CD14-positive monocyte (primary cell): ENCODE data around the gene KCTD7. TPM values are rescaled to one million over a fixed set of nuclear protein-coding genes. Genes with fewer than 3 reads are reported as not detected.
"Not testable (repeated sequence)": the region's sequence is repeated elsewhere in the genome, so short reads cannot be mapped to it uniquely, and the experiment has no call there.

Experiments
- DNase-seq, 3 donors: peaks; one replicate each; pipeline ENCODE4 v3.0.0-alpha.2; 2011 to 2022
- H2AFZ ChIP-seq: 2 replicates; pipeline ENCODE4 v1.6.0; 2012; ENCODE audit warnings: mild to moderate bottlenecking, low read depth, low read length, inconsistent platforms; ENCODE audit not compliant: insufficient read depth, poor library complexity, severe bottlenecking
- H3K27ac ChIP-seq, 2 donors: 1 replicate in 1 of 2; 2 replicates in 1 of 2; pipeline ENCODE4 v1.5.1; 2012 to 2013; ENCODE audit warnings: low read length in 2 of 2, control low read depth in 1 of 2, inconsistent platforms in 1 of 2, low read depth in 1 of 2, mild to moderate bottlenecking in 1 of 2
- H3K27me3 ChIP-seq, 2 donors: one replicate each; pipeline versions ENCODE4 v1.6.0 to v1.6.1; 2011 to 2013; ENCODE audit warnings: low read length in 2 of 2; ENCODE audit not compliant: control insufficient read depth in 2 of 2, insufficient read depth in 2 of 2
- H3K36me3 ChIP-seq, 2 donors: replicated peaks in 1 of 2; 1 replicate in 1 of 2; 2 replicates in 1 of 2; pipeline versions ENCODE4 v1.5.1 to v1.6.1; 2012 to 2013; ENCODE audit warnings: low read length in 2 of 2, control low read depth in 1 of 2, inconsistent platforms in 1 of 2, mild to moderate bottlenecking in 1 of 2; ENCODE audit not compliant: insufficient read depth in 2 of 2, control insufficient read depth in 1 of 2
- H3K4me1 ChIP-seq, 2 donors: 1 replicate in 1 of 2; 2 replicates in 1 of 2; pipeline versions ENCODE4 v1.5.1 to v1.6.1; 2012 to 2013; ENCODE audit warnings: low read length in 2 of 2, control low read depth in 1 of 2, inconsistent platforms in 1 of 2, mild to moderate bottlenecking in 1 of 2, moderate library complexity in 1 of 2; ENCODE audit not compliant: insufficient read depth in 2 of 2, control insufficient read depth in 1 of 2
- H3K4me2 ChIP-seq: replicated peaks from 2 replicates; pipeline ENCODE3; 2012; ENCODE audit warnings: low read length, moderate library complexity, mild to moderate bottlenecking; ENCODE audit not compliant: poor library complexity, severe bottlenecking; ENCODE audit errors: extremely low read depth
- H3K4me3 ChIP-seq, 3 experiments: fragments of 200-600 bp in 1 of 3; sonication (generic) in 1 of 3; replicated peaks in 1 of 3; 1 replicate in 2 of 3; 2 replicates in 1 of 3; pipeline ENCODE4 v1.5.1; 2011 to 2013; ENCODE audit warnings: low read length in 3 of 3, mild to moderate bottlenecking in 3 of 3, control low read depth in 2 of 3, low read depth in 2 of 3, inconsistent platforms in 1 of 3, moderate library complexity in 1 of 3
- H3K79me2 ChIP-seq: 2 replicates; pipeline ENCODE4 v1.6.0; 2012; ENCODE audit warnings: mild to moderate bottlenecking, control low read depth, inconsistent platforms, low read length, moderate library complexity; ENCODE audit not compliant: insufficient read depth
- H3K9ac ChIP-seq: 2 replicates; pipeline ENCODE4 v1.6.0; 2017; ENCODE audit warnings: low read length, mild to moderate bottlenecking; ENCODE audit not compliant: insufficient read depth, poor library complexity, severe bottlenecking
- H3K9me3 ChIP-seq, 2 donors: replicated peaks in 1 of 2; 1 replicate in 1 of 2; 2 replicates in 1 of 2; pipeline versions ENCODE4 v1.5.1 to v1.6.1; 2012 to 2013; ENCODE audit warnings: low read length in 2 of 2, control low read depth in 1 of 2; ENCODE audit not compliant: control insufficient read depth in 1 of 2, insufficient read depth in 1 of 2
- H4K20me1 ChIP-seq: 2 replicates; pipeline ENCODE4 v1.6.0; 2012; ENCODE audit warnings: mild to moderate bottlenecking, low read length, control low read depth, moderate library complexity; ENCODE audit not compliant: insufficient read depth
- H3K27ac Mint-ChIP-seq, 7 donors: one replicate each; pipeline ENCODE4 v1.8.0; 2020; ENCODE audit warnings: mild to moderate bottlenecking in 7 of 7, mixed read lengths in 7 of 7, moderate library complexity in 6 of 7, inconsistent platforms in 2 of 7
- H3K27me3 Mint-ChIP-seq, 3 donors: one replicate each; pipeline ENCODE4 v1.8.0; 2021 to 2022; ENCODE audit warnings: low read depth in 3 of 3, mild to moderate bottlenecking in 3 of 3, mixed read lengths in 3 of 3, moderate library complexity in 3 of 3, inconsistent platforms in 1 of 3
- H3K36me3 Mint-ChIP-seq, 2 donors: one replicate each; pipeline ENCODE4 v1.8.0; 2020; ENCODE audit warnings: mixed read lengths in 2 of 2, inconsistent platforms in 1 of 2, mild to moderate bottlenecking in 1 of 2
- H3K4me1 Mint-ChIP-seq: one replicate; pipeline ENCODE4 v1.8.0; 2020; ENCODE audit warnings: mild to moderate bottlenecking, mixed read lengths
- H3K4me3 Mint-ChIP-seq, 2 donors: one replicate each; pipeline ENCODE4 v1.8.0; 2020; ENCODE audit warnings: mild to moderate bottlenecking in 2 of 2, mixed read lengths in 2 of 2, moderate library complexity in 1 of 2
- H3K9me3 Mint-ChIP-seq, 7 donors: one replicate each; pipeline ENCODE4 v1.8.0; 2020 to 2022; ENCODE audit warnings: mixed read lengths in 7 of 7, mild to moderate bottlenecking in 6 of 7, moderate library complexity in 6 of 7, inconsistent platforms in 2 of 7
- CTCF ChIP-seq: fragments of 200-600 bp; IDR thresholded peaks from one replicate; pipeline ENCODE4 v1.8.0; 2022; ENCODE audit warnings: antibody characterized with exemption, mild to moderate bottlenecking
- WGBS: methylation state at CpG from one replicate; pipeline ENCODE4 v1.1.5; 2013; ENCODE audit warnings: missing lambda C conversion rate; ENCODE audit not compliant: insufficient coverage; 5-methylcytosine and 5-hydroxymethylcytosine counted together
- intact Hi-C, 2 donors: fragments of 100-400 bp; cut with micrococcal nuclease; formaldehyde crosslinking; loops; one replicate each; pipeline versions ENCODE4 v1.15.0 to v1.15.1; 2023
- polyA plus RNA-seq, 3 donors: library from polyadenylated mRNA; depleted of rRNA in 1 of 3; unstranded in 2 of 3; stranded (reverse) in 1 of 3; fragments of 300-500 nt in 2 of 3; fragments of >200 nt in 1 of 3; fragmentation: Illumina TruSeq in 2 of 3; gene quantifications; 1 replicate in 2 of 3; 2 replicates in 1 of 3; pipeline ENCODE4 v1.2.3, GENCODE V29; 2012 to 2021

Gene KCTD7
- polyA plus RNA-seq, 3 donors = 1.8 to 9.2 (median 2.7) TPM

GRCh38 chr7:66671034-66671433 is 42.4 kb downstream of the KCTD7 start:
- Histone ChIP-seq H4K20me1 (no peaks in the 10 kb centered on the region), H3K79me2 (no peaks in the 10 kb centered on the region)

GRCh38 chr7:66671486-66671885 is 42.8 kb downstream of the KCTD7 start:
- H3K27me3 ChIP-seq, H3K9me3 ChIP-seq, H3K4me3 Mint-ChIP-seq, H3K4me1 Mint-ChIP-seq, H3K79me2 ChIP-seq, H3K27me3 Mint-ChIP-seq, H4K20me1 ChIP-seq, H3K36me3 ChIP-seq, H3K9ac ChIP-seq, H3K9me3 Mint-ChIP-seq, H3K4me2 ChIP-seq, H2AFZ ChIP-seq, DNase-seq, intact Hi-C loops, H3K4me1 ChIP-seq, H3K27ac ChIP-seq, H3K4me3 ChIP-seq: not testable (repeated sequence)
- peak overlapping the region in 1 of 7 donors; percentile 20 for H3K27ac Mint-ChIP-seq
- no CpG with 5 or more reads among the region's 2 CpGs for WGBS
- peaks cover 14 to 17% of the 10 kb centered on the region in 2 donors for H3K36me3 Mint-ChIP-seq

More at GRCh38 chr7:66671034-66671433, 42.4 kb downstream of the KCTD7 start:
- no peak for TF ChIP-seq CTCF
- intact Hi-C loops = no loop called here
- Histone ChIP-seq H3K27ac (no peak overlapping the region), H3K4me1 (no peaks in the 10 kb centered on the region), H3K9me3 (no peaks in the 10 kb centered on the region), H3K9ac (no peak overlapping the region), H3K36me3 (peaks cover 0 to 2% of the 10 kb centered on the region in 2 donors), H3K4me2 (no peak overlapping the region), H3K27me3 (no peaks in the 10 kb centered on the region), H2AFZ (no peak overlapping the region), H3K4me3 (no peak overlapping the region)
- Mint-ChIP-seq H3K36me3 (peaks cover 14 to 17% of the 10 kb centered on the region in 2 donors), H3K27ac (peak overlapping the region in 2 of 7 donors; percentile 72 to 77), H3K27me3 (peaks cover 0 to 2% (median 0%) of the 10 kb centered on the region in 3 donors), H3K4me3 (no peak overlapping the region), H3K9me3 (peaks cover 0 to 3% (median 0%) of the 10 kb centered on the region in 7 donors), H3K4me1 (peaks cover 2% of the 10 kb centered on the region)
- no CpG with 5 or more reads among the region's 3 CpGs for WGBS
- no peak for DNase-seq

DNA sequence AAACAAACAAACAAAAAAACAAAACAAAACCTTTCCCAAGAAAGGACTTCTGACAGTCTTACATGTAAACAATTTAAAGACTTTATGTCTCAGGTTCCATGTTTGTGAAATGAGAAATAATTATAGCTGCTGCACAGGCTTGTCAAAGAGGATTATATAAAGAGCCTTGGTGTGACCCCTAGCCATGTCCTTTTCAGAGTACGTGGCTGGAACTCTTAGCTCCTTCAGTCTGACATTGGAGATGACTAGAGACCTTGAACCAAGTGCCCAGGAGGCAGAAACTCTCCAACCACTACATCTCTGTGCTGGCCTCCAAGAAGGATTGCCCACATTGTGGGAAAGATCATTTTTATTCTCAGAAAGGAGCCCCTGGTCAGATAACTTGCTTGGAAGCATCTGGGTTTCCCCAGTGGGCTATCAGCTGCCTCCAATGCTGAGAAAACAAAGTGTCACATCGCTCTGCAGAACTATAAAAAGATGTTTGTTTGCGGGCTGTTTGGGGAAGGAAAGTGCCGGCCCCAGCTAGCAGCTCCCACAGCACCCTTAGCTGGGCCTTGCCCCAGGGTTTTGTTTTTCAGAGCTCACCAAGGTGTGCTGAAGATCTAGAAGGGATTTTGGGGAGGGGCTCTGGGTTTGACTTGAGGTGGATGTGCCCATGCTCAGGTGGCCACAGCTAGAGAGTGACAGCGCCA is 43.9 kb downstream of the KCTD7 start:
- H3K9me3 Mint-ChIP-seq, intact Hi-C loops, H3K27me3 Mint-ChIP-seq, H3K79me2 ChIP-seq, H3K4me2 ChIP-seq, H2AFZ ChIP-seq, DNase-seq, H3K36me3 ChIP-seq, H3K4me1 Mint-ChIP-seq, H3K9me3 ChIP-seq, H3K27ac ChIP-seq, H3K9ac ChIP-seq, H4K20me1 ChIP-seq, H3K4me3 Mint-ChIP-seq, H3K4me3 ChIP-seq, H3K27me3 ChIP-seq, H3K27ac Mint-ChIP-seq, H3K4me1 ChIP-seq: not testable (repeated sequence)
- WGBS = no CpG with 5 or more reads among the region's 5 CpGs
- H3K36me3 Mint-ChIP-seq = peaks cover 14 to 17% of the 10 kb centered on the region in 2 donors

- H3K4me1 ChIP-seq, H3K27me3 Mint-ChIP-seq, H3K27ac ChIP-seq, H3K4me3 ChIP-seq, H2AFZ ChIP-seq, H3K9me3 ChIP-seq, H3K79me2 ChIP-seq, H3K9me3 Mint-ChIP-seq, H4K20me1 ChIP-seq, H3K27me3 ChIP-seq, H3K4me1 Mint-ChIP-seq, H3K4me2 ChIP-seq, H3K9ac ChIP-seq, H3K4me3 Mint-ChIP-seq, H3K36me3 ChIP-seq, intact Hi-C loops: not testable (repeated sequence)
- H3K36me3 Mint-ChIP-seq = peaks cover 12 to 16% of the 10 kb centered on the region in 2 donors
- H3K27ac Mint-ChIP-seq = peak overlapping the region in 3 of 7 donors; percentile 25 to 90 (median 68)
- no CpG with 5 or more reads among the region's 7 CpGs for WGBS
- peak; percentile 15 to 37 (median 18) for DNase-seq
Measured at GRCh38 chr7:66673124-66673640, 44.5 kb downstream of the KCTD7 start.
